Measurements from ENCODE around the gene ARHGAP32. TPM values are rescaled to one million over a fixed set of nuclear protein-coding genes. Genes with fewer than 3 reads are reported as not detected.

The ARHGAP32 gene
- total RNA-seq, 1 donor from 2014 or later, result 41.4 TPM

DNA sequence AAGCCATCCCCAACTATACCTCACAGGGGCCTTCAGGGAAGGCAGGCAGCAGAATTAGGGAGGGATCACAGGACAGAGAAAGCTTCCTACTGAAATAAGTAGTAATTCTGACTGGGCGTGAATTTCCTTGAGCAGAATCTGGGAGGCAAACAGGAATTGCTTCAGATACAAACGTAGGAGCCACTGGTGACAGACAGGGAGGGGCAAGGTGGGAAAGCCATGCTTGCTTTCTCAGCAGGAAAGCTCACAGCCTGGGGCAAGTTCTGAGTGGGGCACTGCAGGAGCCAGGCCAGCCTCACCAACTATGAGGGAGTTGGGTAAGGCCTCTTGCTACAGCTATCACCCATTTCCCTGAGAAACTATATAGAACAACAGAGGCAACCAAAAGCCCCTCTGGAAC is 43.6 kb downstream of the ARHGAP32 start:
- no peak overlapping the region for H3K4me3 Mint-ChIP-seq
- no peak for DNase-seq (ENCODE audit: low spot score in 2 of 2, unreplicated experiment in 2 of 2)
- H3K27me3 Mint-ChIP-seq (ENCODE audit: low read depth), result no peaks in the 10 kb centered on the region
- no peak overlapping the region for H3K27ac Mint-ChIP-seq
- H3K9me3 Mint-ChIP-seq, result peaks cover 44% of the 10 kb centered on the region
- H3K4me1 Mint-ChIP-seq, result peaks cover 13% of the 10 kb centered on the region
- peaks cover 39% of the 10 kb centered on the region for H3K36me3 Mint-ChIP-seq
- TF ChIP-seq, protein P1, sequence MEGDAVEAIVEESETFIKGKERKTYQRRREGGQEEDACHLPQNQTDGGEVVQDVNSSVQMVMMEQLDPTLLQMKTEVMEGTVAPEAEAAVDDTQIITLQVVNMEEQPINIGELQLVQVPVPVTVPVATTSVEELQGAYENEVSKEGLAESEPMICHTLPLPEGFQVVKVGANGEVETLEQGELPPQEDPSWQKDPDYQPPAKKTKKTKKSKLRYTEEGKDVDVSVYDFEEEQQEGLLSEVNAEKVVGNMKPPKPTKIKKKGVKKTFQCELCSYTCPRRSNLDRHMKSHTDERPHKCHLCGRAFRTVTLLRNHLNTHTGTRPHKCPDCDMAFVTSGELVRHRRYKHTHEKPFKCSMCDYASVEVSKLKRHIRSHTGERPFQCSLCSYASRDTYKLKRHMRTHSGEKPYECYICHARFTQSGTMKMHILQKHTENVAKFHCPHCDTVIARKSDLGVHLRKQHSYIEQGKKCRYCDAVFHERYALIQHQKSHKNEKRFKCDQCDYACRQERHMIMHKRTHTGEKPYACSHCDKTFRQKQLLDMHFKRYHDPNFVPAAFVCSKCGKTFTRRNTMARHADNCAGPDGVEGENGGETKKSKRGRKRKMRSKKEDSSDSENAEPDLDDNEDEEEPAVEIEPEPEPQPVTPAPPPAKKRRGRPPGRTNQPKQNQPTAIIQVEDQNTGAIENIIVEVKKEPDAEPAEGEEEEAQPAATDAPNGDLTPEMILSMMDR (IDR thresholded peaks at IDR 0.05; ENCODE audit: unreplicated experiment), result no peak

GRCh38 chr11:129146191-129146590 is 45.9 kb downstream of the ARHGAP32 start:
- Mint-ChIP-seq H3K9me3 (peaks cover 21% of the 10 kb centered on the region), H3K27me3 (ENCODE audit: low read depth) (no peaks in the 10 kb centered on the region), H3K36me3 (peaks cover 18% of the 10 kb centered on the region), H3K4me1 (peaks cover 28% of the 10 kb centered on the region), H3K4me3 (no peak overlapping the region), H3K27ac (no peak overlapping the region)
- TF ChIP-seq, protein P1 (IDR thresholded peaks at IDR 0.05; ENCODE audit: unreplicated experiment), result no peak
- DNase-seq (ENCODE audit: low spot score in 2 of 2, unreplicated experiment in 2 of 2), result no peak

GRCh38 chr11:129145276-129145675 is 46.8 kb downstream of the ARHGAP32 start:
- TF ChIP-seq, protein P1 (IDR thresholded peaks at IDR 0.05; ENCODE audit: unreplicated experiment), result no peak
- Mint-ChIP-seq H3K9me3 (peaks cover 12% of the 10 kb centered on the region), H3K36me3 (peaks cover 9% of the 10 kb centered on the region), H3K4me3 (no peak overlapping the region), H3K27me3 (ENCODE audit: low read depth) (no peaks in the 10 kb centered on the region), H3K4me1 (peaks cover 30% of the 10 kb centered on the region), H3K27ac (no peak overlapping the region)
- DNase-seq (ENCODE audit: low spot score in 2 of 2, unreplicated experiment in 2 of 2), result no peak

- Mint-ChIP-seq H3K27me3 (ENCODE audit: low read depth) (no peaks in the 10 kb centered on the region), H3K4me1 (peaks cover 30% of the 10 kb centered on the region), H3K27ac (no peak overlapping the region), H3K4me3 (no peak overlapping the region), H3K9me3 (peaks cover 7% of the 10 kb centered on the region), H3K36me3 (no peaks in the 10 kb centered on the region)
- no peak for DNase-seq (ENCODE audit: low spot score in 2 of 2, unreplicated experiment in 2 of 2)
- TF ChIP-seq, protein P1 (IDR thresholded peaks at IDR 0.05; ENCODE audit: unreplicated experiment), result no peak
Observed at GRCh38 chr11:129144256-129144655, 47.9 kb downstream of the ARHGAP32 start.

DNA sequence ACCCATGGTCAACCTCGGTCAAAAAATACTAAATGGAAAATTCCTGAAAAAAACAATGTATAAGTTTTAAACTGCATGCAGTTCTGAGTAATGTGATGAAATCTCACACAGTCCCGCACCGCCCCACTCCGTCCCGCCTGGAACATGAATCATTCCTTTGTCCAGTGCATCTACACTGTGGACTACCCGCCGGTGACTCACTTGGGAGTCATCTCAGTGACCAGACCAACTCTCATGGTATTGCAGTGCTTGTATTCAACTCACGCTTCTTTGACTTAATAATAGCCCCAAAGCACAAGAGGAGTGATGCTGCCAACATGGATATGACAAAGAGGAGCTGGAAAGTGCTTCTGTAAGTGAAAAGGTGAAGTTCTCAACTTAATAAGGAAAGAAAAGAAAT is 48.8 kb downstream of the ARHGAP32 start:
- TF ChIP-seq, protein P1 (IDR thresholded peaks at IDR 0.05; ENCODE audit: unreplicated experiment), result no peak
- Mint-ChIP-seq H3K4me1 (peaks cover 28% of the 10 kb centered on the region), H3K4me3 (no peak overlapping the region), H3K36me3 (no peaks in the 10 kb centered on the region), H3K27me3 (ENCODE audit: low read depth) (no peaks in the 10 kb centered on the region), H3K9me3 (peaks cover 5% of the 10 kb centered on the region), H3K27ac (peak overlapping the region; percentile 40)
- DNase-seq (ENCODE audit: low spot score in 2 of 2, unreplicated experiment in 2 of 2), result no peak

Measured in mesothelial cell of epicardium (in vitro differentiated cells).